ENCODE data around the gene ATP5F1E. TPM values are rescaled to one million over a fixed set of nuclear protein-coding genes. Genes with fewer than 3 reads are reported as not detected.

The ATP5F1E gene
- polyA plus RNA-seq, 3 donors = 155 to 257 (median 174) TPM

- DNase-seq = no peak
Measured at GRCh38 chr20:59010321-59010994, 21.7 kb downstream of the ATP5F1E start.

GRCh38 chr20:59008715-59009336, 23.3 kb downstream of the ATP5F1E start:
- no peak for DNase-seq

DNA sequence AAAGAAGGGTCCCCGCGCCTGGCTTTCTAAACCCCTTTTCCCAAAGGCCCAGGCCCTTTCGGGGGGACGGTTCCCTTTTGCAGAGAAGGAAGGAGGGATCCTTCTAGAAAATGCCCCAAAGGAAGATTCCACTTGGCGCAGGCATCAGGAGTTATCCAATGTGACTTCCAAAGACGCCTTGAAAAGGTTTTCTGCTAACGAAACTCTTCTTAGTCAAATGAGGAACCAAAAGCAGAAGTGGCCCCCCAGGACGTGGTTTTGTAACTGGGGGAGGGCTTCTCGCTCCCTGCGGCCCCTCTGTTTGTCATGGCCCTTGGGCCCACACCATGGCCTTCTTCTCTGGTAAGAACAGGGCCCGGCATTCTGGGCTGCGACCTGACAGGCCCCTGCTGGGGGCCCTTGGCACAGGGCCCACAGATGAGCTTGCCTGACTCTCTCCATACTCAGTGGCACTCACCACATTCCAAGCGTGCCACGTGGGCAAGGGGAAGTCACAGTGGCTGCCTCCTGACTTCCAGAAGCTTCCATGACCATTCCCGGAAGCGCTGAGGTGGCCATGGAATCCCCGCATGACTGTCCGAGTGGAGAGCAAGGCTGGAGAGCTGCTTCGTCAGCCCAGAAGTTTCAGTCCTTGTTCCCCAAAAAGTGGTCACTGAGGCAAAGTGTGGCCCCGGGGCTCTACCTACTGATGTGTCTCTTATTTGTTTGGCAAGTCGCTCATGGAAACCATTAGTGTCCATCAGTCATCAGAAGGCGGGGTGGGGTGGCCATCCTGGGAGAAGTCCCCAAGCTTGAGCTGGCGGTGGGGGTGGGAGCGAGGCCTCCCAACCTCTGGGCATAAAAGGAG, 24.2 kb downstream of the ATP5F1E start:
- DNase-seq = no peak

GRCh38 chr20:59006864-59007664, 25.1 kb downstream of the ATP5F1E start, which contains the start of gene CTSZ:
Gene CTSZ (minus strand): TSS chr20:59007254. CDS start chr20:59007128, 126 bp downstream.
- peak; percentile 44 for DNase-seq

GRCh38 chr20:59006167-59006863, 25.8 kb downstream of the ATP5F1E start:
- no peak for DNase-seq

DNA sequence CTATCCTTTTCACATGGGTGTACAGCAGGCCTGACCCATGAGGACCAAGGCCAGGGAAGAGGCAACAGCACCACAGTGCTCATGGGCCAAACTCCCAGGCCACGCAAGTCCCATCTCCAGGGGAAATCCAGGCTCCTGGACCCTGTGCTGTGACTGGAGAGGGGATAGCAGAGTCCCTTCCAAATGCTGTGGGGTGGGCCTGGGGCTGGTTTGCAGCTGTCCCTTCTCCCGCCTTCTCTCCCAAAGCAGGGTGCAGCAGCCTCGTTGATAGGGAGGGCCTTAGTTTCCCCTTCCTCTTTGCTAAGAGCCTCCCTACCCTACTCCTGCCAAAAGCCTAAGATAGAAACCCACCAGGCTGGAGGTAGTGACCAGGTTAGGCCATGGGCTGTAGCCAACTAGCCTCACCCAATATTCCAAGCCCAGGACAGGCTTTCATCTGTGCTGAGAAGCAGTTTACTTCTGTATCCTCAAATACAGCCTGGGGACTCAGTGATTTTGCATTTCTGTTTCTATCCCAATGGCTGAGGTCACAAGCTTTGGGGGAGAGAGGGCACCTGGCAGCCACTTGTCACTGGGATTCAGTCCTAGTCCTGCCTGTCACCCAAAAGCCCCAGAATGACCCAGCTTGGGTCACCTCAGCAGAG, 26.5 kb downstream of the ATP5F1E start:
- no peak for DNase-seq

DNA sequence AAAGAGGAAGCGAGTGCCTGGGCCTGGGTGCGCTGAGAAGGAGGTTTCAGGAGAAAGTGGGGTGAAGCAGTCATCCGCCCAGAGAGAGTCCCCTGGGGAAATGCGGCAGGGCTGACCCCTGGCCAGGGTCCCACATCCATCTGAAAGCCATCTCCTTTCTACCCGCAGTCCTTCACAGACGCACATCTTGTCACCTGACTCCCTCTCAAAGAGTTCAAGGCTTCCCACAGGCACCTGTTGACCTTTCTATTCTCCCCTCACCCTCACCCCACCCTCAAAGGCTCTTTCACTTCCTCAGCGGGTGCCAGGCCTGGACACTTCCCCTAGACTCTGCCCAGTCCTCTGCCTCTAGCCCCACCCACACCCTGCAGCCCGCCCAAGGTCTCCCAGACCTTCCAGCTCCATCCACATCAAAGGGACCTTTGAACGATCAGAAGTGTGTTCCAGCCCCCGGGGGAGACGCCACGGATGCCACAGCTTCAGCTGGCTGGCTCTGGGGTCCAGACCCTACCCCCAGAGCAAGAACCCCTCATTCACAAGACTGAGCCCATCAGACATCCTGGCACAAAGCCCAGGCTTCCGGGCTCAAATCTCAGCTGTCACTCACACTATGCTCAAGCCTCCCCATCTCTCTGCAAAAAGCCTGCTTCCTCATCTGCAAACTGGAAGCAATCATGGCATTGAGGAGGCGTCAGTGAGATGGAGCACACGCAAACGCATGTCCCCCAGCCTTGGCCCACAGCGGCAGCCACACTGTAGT, 27.2 kb downstream of the ATP5F1E start:
- no peak for DNase-seq

DNA sequence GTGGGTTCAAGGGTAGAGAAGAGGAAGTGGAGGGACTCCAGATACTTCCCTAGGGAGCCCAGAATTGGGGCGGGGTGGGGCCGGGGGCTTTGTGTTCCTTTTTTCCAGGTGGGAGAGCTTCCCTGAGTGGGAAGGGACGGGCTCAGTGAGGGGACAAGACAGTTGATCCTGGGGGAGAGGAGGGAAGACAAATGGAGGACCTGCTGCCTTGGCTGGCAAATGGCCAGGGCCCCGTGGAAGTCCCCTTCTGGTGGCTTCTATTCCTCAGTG, 27.7 kb downstream of the ATP5F1E start:
- DNase-seq = no peak

- no peak for DNase-seq
Measured at GRCh38 chr20:59003836-59004492, 28.2 kb downstream of the ATP5F1E start.

GRCh38 chr20:59002874-59003399, 29.2 kb downstream of the ATP5F1E start:
- DNase-seq = no peak

- DNase-seq = no peak
Measured at GRCh38 chr20:59002388-59002787, 29.7 kb downstream of the ATP5F1E start.

DNA sequence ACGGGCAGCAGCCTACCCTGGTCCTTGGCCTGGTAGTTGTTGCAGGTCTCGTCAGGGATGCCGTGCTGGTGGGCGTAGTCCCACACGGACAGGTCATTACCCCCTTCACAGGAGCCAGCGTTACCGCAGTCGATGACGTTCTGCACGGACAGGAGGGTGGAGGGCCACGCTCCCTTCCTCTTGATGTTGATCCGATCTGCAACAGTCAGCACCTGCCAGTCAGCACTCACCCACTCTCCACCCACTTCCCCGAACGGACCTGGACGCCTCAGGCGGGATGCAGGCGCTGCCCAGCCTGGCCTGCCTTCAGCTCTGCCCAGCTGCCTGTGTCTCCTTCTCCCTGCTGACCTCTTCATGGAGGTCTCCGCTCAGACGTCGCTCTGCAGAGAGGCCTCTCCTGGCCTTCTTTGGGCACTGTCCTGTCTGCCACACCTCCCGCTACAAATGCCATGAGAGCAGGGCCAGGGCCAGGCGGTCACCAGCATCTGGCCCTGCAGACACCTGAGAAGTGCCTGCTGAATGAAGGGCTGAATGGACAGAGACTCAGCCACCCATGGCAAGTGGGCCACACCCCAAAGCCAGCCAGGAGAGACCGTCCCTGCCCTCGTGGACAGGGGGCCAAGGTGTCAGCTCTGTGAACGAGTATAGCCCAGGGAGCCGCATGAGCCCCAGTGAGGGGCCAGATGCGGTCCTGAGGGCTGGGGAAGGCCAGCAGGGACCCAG, 30.5 kb downstream of the ATP5F1E start:
- DNase-seq = no peak

GRCh38 chr20:59001068-59001448, 31.1 kb downstream of the ATP5F1E start:
- DNase-seq = no peak

DNA sequence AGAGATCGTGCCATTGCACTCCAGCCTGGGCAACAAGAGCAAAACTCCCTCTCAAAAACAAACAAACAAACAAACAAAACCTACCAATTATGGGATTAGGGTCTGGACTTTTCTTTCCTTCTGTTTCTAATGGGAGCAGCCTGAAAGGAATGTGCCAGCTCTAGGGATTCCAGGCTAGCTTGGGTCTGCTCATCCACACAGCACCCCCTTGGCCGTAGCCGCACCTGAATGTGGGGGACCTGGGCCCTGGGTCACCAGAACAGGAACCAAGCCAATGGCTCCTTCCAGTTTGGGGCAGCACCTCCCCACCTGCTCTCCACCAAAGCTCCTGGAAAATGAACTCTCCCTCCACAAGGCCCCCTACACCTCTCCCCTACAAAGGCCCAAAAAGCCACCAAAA, 31.8 kb downstream of the ATP5F1E start:
- no peak for DNase-seq

DNA sequence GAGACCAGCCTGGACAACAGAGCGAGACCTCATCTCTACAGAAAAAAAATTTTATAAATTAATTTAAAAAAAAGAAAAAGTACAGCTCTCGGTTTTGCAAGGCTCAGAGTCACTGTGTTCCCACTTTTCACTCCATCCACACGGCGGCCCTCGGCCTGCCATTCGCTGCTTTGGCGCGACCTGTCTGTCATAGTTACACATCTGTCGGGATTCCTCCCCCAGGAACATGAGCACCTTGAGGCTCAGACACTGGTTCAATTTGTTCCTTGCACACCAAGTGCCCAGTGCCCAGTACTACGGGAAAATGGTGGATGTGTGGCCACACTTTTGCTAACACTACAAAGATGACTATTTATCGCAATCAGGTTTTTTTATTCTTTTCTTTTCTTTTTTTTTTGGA, 33.5 kb downstream of the ATP5F1E start:
- no peak for DNase-seq

DNA sequence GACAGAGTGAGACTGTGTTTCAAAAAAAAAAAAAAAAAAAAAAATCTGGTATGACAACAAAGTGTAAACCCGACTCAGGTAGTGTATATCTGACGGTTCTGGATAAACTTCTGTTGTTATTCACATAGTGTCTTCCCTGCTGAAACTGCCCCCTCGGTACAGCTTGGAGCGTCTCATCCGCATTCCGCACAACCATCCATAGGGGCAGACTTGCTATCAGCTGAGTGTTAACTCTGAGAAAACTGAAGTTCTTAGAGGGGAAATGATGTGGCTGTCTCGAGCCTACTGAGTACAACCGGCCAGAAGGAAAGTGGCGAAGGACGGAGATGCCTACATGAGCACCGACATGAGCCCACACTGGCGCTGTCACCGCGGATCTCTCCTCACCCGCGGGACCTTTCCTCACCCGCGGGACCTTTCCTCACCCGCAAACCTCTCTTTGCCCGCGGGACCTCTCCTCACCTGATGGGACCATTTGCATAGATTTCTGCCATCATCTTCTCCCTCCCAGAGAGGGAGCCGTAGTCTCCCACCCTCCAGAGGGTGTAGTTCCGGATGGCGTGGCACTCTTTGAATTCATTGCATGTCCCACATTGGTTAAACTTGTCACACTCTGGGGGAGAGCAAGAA, 34.9 kb downstream of the ATP5F1E start:
- no peak for DNase-seq

DNA sequence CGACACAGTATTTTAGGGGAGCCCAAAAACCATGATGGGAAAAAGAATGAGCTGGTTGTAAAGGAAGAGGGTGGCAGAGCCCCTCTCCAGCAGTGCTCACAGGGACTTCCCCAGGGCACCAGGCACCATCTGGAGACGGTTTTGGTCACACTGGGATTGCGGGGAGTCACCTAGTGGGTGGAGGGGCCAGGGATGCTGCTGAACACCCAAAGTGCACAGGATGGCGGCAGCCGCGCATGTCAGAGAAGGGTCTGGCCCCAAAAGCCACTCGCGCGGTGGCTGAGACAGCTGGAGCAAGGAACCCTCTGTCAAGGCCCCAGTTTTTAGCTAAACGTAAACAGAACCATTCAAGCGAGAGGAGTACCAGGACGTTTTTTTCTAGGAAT, 35.9 kb downstream of the ATP5F1E start:
- DNase-seq = no peak
